HEK293 (cell line): Measurements from ENCODE around the gene ZYX.

ENCODE experiments used
- CTCF ChIA-PET: fragments of 350-600 bp; formaldehyde crosslinking; extraction: SDS; loops from one replicate; lab custom pipeline; 2021; ENCODE audit warnings: antibody characterized with exemption; lab: Yijun Ruan, JAX
- POLR2A ChIA-PET: fragments of 300-600 bp; formaldehyde crosslinking; extraction: SDS; loops from one replicate; lab custom pipeline; 2020; ENCODE audit warnings: antibody characterized with exemption, inconsistent platforms; lab: Yijun Ruan, JAX
- H3K27ac ChIP-seq: fragments of 200-500 bp; sonication (Bioruptor generic); 2 replicates; pipeline ENCODE4 v1.5.1; 2014; ENCODE audit warnings: low read depth, low read length, control low read depth, inconsistent platforms; ENCODE audit errors: extremely low read depth
- H3K36me3 ChIP-seq, 2 experiments: fragments of 200-500 bp in 1 of 2; sonication (Bioruptor generic) in 1 of 2; 1 replicate in 1 of 2; 2 replicates in 1 of 2; pipeline ENCODE4 v1.5.1; 2014 to 2017; ENCODE audit warnings: inconsistent platforms in 2 of 2, low read length in 2 of 2; ENCODE audit not compliant: control insufficient read depth in 2 of 2, insufficient read depth in 1 of 2
- H3K4me1 ChIP-seq: fragments of 200-500 bp; sonication (Bioruptor generic); 2 replicates; pipeline ENCODE4 v1.5.1; 2014; ENCODE audit warnings: mild to moderate bottlenecking, low read length, inconsistent platforms; ENCODE audit not compliant: control insufficient read depth, insufficient read depth
- H3K4me3 ChIP-seq: 2 replicates; pipeline ENCODE4 v1.5.1; 2011; ENCODE audit warnings: low read depth, mild to moderate bottlenecking, control low read depth, low read length, moderate library complexity
- H3K9me3 ChIP-seq: fragments of 200-500 bp; sonication (Bioruptor generic); 2 replicates; pipeline ENCODE4 v1.5.1; 2014; ENCODE audit warnings: low read depth, low read length, inconsistent platforms; ENCODE audit not compliant: control insufficient read depth, insufficient read depth
- CTCF ChIP-seq: fragments of 450-650 bp; formaldehyde crosslinking; IDR thresholded peaks from 2 replicates; pipeline ENCODE4 v1.5.1; 2016; ENCODE audit warnings: missing biosample characterization, missing genetic modification characterization
- IKZF3 ChIP-seq: fragments of 450-650 bp; IDR thresholded peaks from 2 replicates; pipeline ENCODE4 v1.5.0; 2018; ENCODE audit warnings: missing biosample characterization, mild to moderate bottlenecking, missing genetic modification characterization, moderate library complexity
- KLF9 ChIP-seq: fragments of 450-650 bp; formaldehyde crosslinking; IDR thresholded peaks from 2 replicates; pipeline ENCODE4 v1.5.1; 2016; ENCODE audit warnings: missing biosample characterization, missing genetic modification characterization, low read depth
- PRDM10 ChIP-seq: fragments of 450-650 bp; formaldehyde crosslinking; IDR thresholded peaks from 2 replicates; pipeline ENCODE4 v1.5.1; 2016; ENCODE audit warnings: missing biosample characterization, missing genetic modification characterization
- ZBTB1 ChIP-seq: fragments of 450-650 bp; formaldehyde crosslinking; IDR thresholded peaks from 2 replicates; pipeline ENCODE4 v1.5.1; 2016; ENCODE audit warnings: missing biosample characterization, missing genetic modification characterization
- ZBTB10 ChIP-seq: fragments of 450-650 bp; formaldehyde crosslinking; IDR thresholded peaks from 2 replicates; pipeline ENCODE4 v1.5.1; 2016; ENCODE audit warnings: missing biosample characterization, missing genetic modification characterization
- ZBTB6 ChIP-seq: fragments of 450-650 bp; formaldehyde crosslinking; IDR thresholded peaks from 2 replicates; pipeline ENCODE4 v1.5.1; 2017; ENCODE audit warnings: missing biosample characterization, missing genetic modification characterization
- ZBTB7A ChIP-seq: fragments of 450-650 bp; formaldehyde crosslinking; IDR thresholded peaks from 2 replicates; pipeline ENCODE4 v1.5.1; 2016; ENCODE audit warnings: low read depth, missing biosample characterization, missing genetic modification characterization
- ZFP37 ChIP-seq: fragments of 450-650 bp; formaldehyde crosslinking; IDR thresholded peaks from 2 replicates; pipeline ENCODE4 v1.5.1; 2016; ENCODE audit warnings: missing biosample characterization, missing genetic modification characterization
- ZNF18 ChIP-seq: fragments of 450-650 bp; formaldehyde crosslinking; IDR thresholded peaks from 2 replicates; pipeline ENCODE4 v1.5.1; 2016; ENCODE audit warnings: missing biosample characterization, missing genetic modification characterization
- ZNF350 ChIP-seq: fragments of 450-650 bp; formaldehyde crosslinking; IDR thresholded peaks from 2 replicates; pipeline ENCODE4 v1.5.0; 2017; ENCODE audit warnings: missing biosample characterization, mild to moderate bottlenecking, missing genetic modification characterization
- ZNF600 ChIP-seq: fragments of 450-650 bp; formaldehyde crosslinking; IDR thresholded peaks from 2 replicates; pipeline ENCODE4 v1.5.1; 2016; ENCODE audit warnings: missing biosample characterization, missing genetic modification characterization
- ZNF654 ChIP-seq: fragments of 450-650 bp; formaldehyde crosslinking; IDR thresholded peaks from 2 replicates; pipeline ENCODE4 v1.5.1; 2016; ENCODE audit warnings: low read depth, missing biosample characterization, missing genetic modification characterization
- ZNF660 ChIP-seq: fragments of 450-650 bp; IDR thresholded peaks from 2 replicates; pipeline ENCODE4 v1.5.1; 2018; ENCODE audit warnings: missing biosample characterization, mild to moderate bottlenecking, missing genetic modification characterization
- ZSCAN30 ChIP-seq: fragments of 450-650 bp; IDR thresholded peaks from 2 replicates; pipeline ENCODE4 v1.5.1; 2018; ENCODE audit warnings: missing biosample characterization, mild to moderate bottlenecking, missing genetic modification characterization, moderate library complexity

ZYX gene

GRCh38 chr7:143379611-143380259 lies 1.4 kb upstream of the ZYX start (continued):
- TF ChIP-seq ZNF18 (tag by site-specific recombination) (peak; percentile 49; the same call in 1 of the 2 replicates), ZBTB10 (tag by site-specific recombination) (no peak), ZBTB1 (no peak)

GRCh38 chr7:143380260-143380645 lies 892 bp upstream of the ZYX start:
- Histone ChIP-seq H3K9me3 (no peaks in the 10 kb centered on the region), H3K36me3 (peaks cover 0 to 28% of the 10 kb centered on the region in 2 experiments; a peak in 2 of 3 replicates), H3K4me1 (peaks cover 3% of the 10 kb centered on the region; the same call in 1 of the 2 replicates), H3K27ac (peak overlapping the region; percentile 94), H3K4me3 (peak overlapping the region; percentile 85)
- ChIA-PET CTCF (interaction anchor here (0.6 to 2.9 kb wide), 20 partner anchors 8 to 557 kb away, joined by 3 to 43 read pairs (median 6); partner anchors contain the start of gene FAM131B), POLR2A (interaction anchor here (0.7 to 3.0 kb wide), 7 partner anchors 10 to 99 kb away, joined by 3 to 13 read pairs (median 5); partner anchors contain the start of genes CASP2 and EPHA1)
- 0 out of 2 replicates have a peak, but pooled peaks have one; percentile 3 for TF ChIP-seq ZNF18 (tag by site-specific recombination)
- 0 out of 2 replicates have a peak, but pooled peaks have one; percentile 22 for TF ChIP-seq ZFP37 (tag by site-specific recombination)
- TF ChIP-seq ZBTB6, result 0 out of 2 replicates have a peak, but pooled peaks have one; percentile 30
- TF ChIP-seq PRDM10 (tag by site-specific recombination), result 0 out of 2 replicates have a peak, but pooled peaks have one; percentile 17
- TF ChIP-seq KLF9, result peak; percentile 82; the same call in 1 of the 2 replicates
- TF ChIP-seq IKZF3 (tag by site-specific recombination), result no peak
- no peak for TF ChIP-seq ZNF350 (tag by site-specific recombination)
- TF ChIP-seq ZBTB7A (tag by site-specific recombination), result peak; percentile 72; the same call in 1 of the 2 replicates
- TF ChIP-seq ZNF654 (tag by site-specific recombination), result peak; percentile 42
- peak; percentile 91 for TF ChIP-seq CTCF
- peak; percentile 38; the same call in 1 of the 2 replicates for TF ChIP-seq ZNF600 (tag by site-specific recombination)
- no peak for TF ChIP-seq ZSCAN30 (tag by site-specific recombination)
- 0 out of 2 replicates have a peak, but pooled peaks have one; percentile 13 for TF ChIP-seq ZNF660 (tag by site-specific recombination)
